Stimulated activated CD4-positive, alpha-beta T cell treated with anti-CD3 and anti-CD28 coated beads, Interleukin-4, amount 100 ng/mL, for 4 hours (primary cell): ENCODE results near the gene CA12.

Source experiments
- DNase-seq, 2 experiments: peaks; one replicate each; pipeline ENCODE4 v3.0.0-alpha.2; 2020

The CA12 gene

GRCh38 chr15:63401714-63402497, 20.3 kb upstream of the CA12 start:
- no peak for DNase-seq

GRCh38 chr15:63401078-63401477, 19.4 kb upstream of the CA12 start:
- no peak for DNase-seq

- no peak for DNase-seq
These were observed 16.8 kb upstream of the CA12 start for GRCh38 chr15:63398456-63398855.

- DNase-seq, result no peak
These were observed 14.7 kb upstream of the CA12 start for GRCh38 chr15:63396152-63396928.

- no peak for DNase-seq
These were observed 14.1 kb upstream of the CA12 start for GRCh38 chr15:63395730-63396151.

GRCh38 chr15:63392361-63393009, 10.8 kb upstream of the CA12 start:
- no peak for DNase-seq

- DNase-seq, result no peak
These were observed 10.2 kb upstream of the CA12 start for GRCh38 chr15:63391669-63392360.

GRCh38 chr15:63390689-63391088, 9.0 kb upstream of the CA12 start:
- no peak for DNase-seq

GRCh38 chr15:63389902-63390670, 8.4 kb upstream of the CA12 start:
- no peak for DNase-seq

- DNase-seq, result no peak
These were observed 6.9 kb upstream of the CA12 start for GRCh38 chr15:63388511-63388910.

GRCh38 chr15:63387748-63388493, 6.3 kb upstream of the CA12 start:
- DNase-seq, result no peak

- no peak for DNase-seq
These were observed 4.4 kb upstream of the CA12 start for GRCh38 chr15:63385911-63386531.

GRCh38 chr15:63384906-63385305, 3.3 kb upstream of the CA12 start:
- DNase-seq, result no peak

- no peak for DNase-seq
These were observed 1.5 kb upstream of the CA12 start for GRCh38 chr15:63382966-63383710.

GRCh38 chr15:63380808-63381282, 801 bp downstream of the CA12 start:
- no peak for DNase-seq

- no peak for DNase-seq
These were observed 1.4 kb downstream of the CA12 start for GRCh38 chr15:63380151-63380807.

GRCh38 chr15:63379492-63380150, 2.0 kb downstream of the CA12 start:
- no peak for DNase-seq

GRCh38 chr15:63378946-63379345, 2.7 kb downstream of the CA12 start:
- DNase-seq, result no peak
